Lower lobe of right lung (tissue), 2 donors: ENCODE measurements around the gene CAP2. TPM values are rescaled to one million over a fixed set of nuclear protein-coding genes. Genes with fewer than 3 reads are reported as not detected.

Experiments
- ATAC-seq, 2 donors: fragments of 200-7000 bp; cut with Tn5 transposase; one replicate each; pipeline ENCODE4 v1.9.1; 2020 to 2022; ENCODE audit warnings: mild to moderate bottlenecking in 2 of 2, moderate library complexity in 2 of 2
- DNase-seq: peaks from one replicate; pipeline ENCODE4 v3.0.0-alpha.2; 2020
- H3K27ac ChIP-seq: fragments of 200-600 bp; one replicate; pipeline ENCODE4 v1.8.0; 2022
- H3K27me3 ChIP-seq: fragments of 200-600 bp; one replicate; pipeline ENCODE4 v1.8.0; 2022; ENCODE audit warnings: low read depth
- H3K36me3 ChIP-seq: fragments of 200-600 bp; one replicate; pipeline ENCODE4 v1.8.0; 2022; ENCODE audit warnings: mild to moderate bottlenecking
- H3K4me1 ChIP-seq: fragments of 200-600 bp; one replicate; pipeline ENCODE4 v1.8.0; 2022
- H3K4me3 ChIP-seq: fragments of 200-600 bp; one replicate; pipeline ENCODE4 v1.8.0; 2022; ENCODE audit warnings: mild to moderate bottlenecking
- H3K9me3 ChIP-seq: fragments of 200-600 bp; one replicate; pipeline ENCODE4 v1.8.0; 2022
- CTCF ChIP-seq: fragments of 200-600 bp; IDR thresholded peaks from one replicate; pipeline ENCODE4 v1.8.0; 2022; ENCODE audit warnings: antibody characterized with exemption, mild to moderate bottlenecking
- intact Hi-C: fragments of 100-400 bp; cut with DNase I; formaldehyde crosslinking; loops from one replicate; pipeline ENCODE4 v1.11.0; 2022
- total RNA-seq: library from RNA; stranded (reverse); fragmentation: NEBNext Ultra II Directional; extraction: Animal tissue kit (Norgen Biotek cat#: 25700); gene quantifications from one replicate; pipeline ENCODE4 v1.2.1, GENCODE V29; 2021
- donor health status: DM: no; HTN: yes; CAD: no; lungs with severe emphysema.

CAP2 gene
- total RNA-seq, 1 donor from 2014 or later, result 4.7 TPM

- DNase-seq, result no peak
- Histone ChIP-seq H3K4me1 (no peaks in the 10 kb centered on the region), H3K27me3 (no peaks in the 10 kb centered on the region), H3K27ac (no peak overlapping the region), H3K4me3 (no peak overlapping the region), H3K9me3 (no peaks in the 10 kb centered on the region), H3K36me3 (no peaks in the 10 kb centered on the region)
- intact Hi-C loops, result no loop called here
- no peak for TF ChIP-seq CTCF
- ATAC-seq, result no peak
These were observed 61.1 kb downstream of the CAP2 start for GRCh38 chr6:17454316-17455005.

- H3K36me3 ChIP-seq, result no peaks in the 10 kb centered on the region
- DNase-seq (no peak), ATAC-seq (no peak)
- H3K4me1 ChIP-seq, result no peaks in the 10 kb centered on the region
- intact Hi-C loops, result no loop called here
- no peak overlapping the region for H3K4me3 ChIP-seq
- H3K27ac ChIP-seq, result no peak overlapping the region
- H3K9me3 ChIP-seq, result no peaks in the 10 kb centered on the region
- no peaks in the 10 kb centered on the region for H3K27me3 ChIP-seq
- no peak for TF ChIP-seq CTCF
These were observed 62.5 kb downstream of the CAP2 start for GRCh38 chr6:17455919-17456318.

GRCh38 chr6:17456711-17457110, 63.3 kb downstream of the CAP2 start:
- Histone ChIP-seq H3K4me1 (no peaks in the 10 kb centered on the region), H3K27ac (no peak overlapping the region), H3K4me3 (no peak overlapping the region), H3K36me3 (no peaks in the 10 kb centered on the region), H3K27me3 (no peaks in the 10 kb centered on the region), H3K9me3 (no peaks in the 10 kb centered on the region)
- intact Hi-C loops, result no loop called here
- no peak for ATAC-seq
- DNase-seq, result no peak
- TF ChIP-seq CTCF, result no peak

GRCh38 chr6:17457405-17457804, 64.0 kb downstream of the CAP2 start:
- ATAC-seq, result no peak

GRCh38 chr6:17457956-17458355, 64.6 kb downstream of the CAP2 start:
- H3K4me1 ChIP-seq, result no peaks in the 10 kb centered on the region
- no peak for TF ChIP-seq CTCF
- ATAC-seq (no peak), DNase-seq (no peak)
- H3K27me3 ChIP-seq, result no peaks in the 10 kb centered on the region
- no peaks in the 10 kb centered on the region for H3K9me3 ChIP-seq
- no peaks in the 10 kb centered on the region for H3K36me3 ChIP-seq
- no peak overlapping the region for H3K27ac ChIP-seq
- intact Hi-C loops, result no loop called here
- H3K4me3 ChIP-seq, result no peak overlapping the region

More at GRCh38 chr6:17457405-17457804, 64.0 kb downstream of the CAP2 start:
- Histone ChIP-seq H3K27ac (no peak overlapping the region), H3K4me3 (no peak overlapping the region), H3K9me3 (no peaks in the 10 kb centered on the region), H3K36me3 (no peaks in the 10 kb centered on the region), H3K27me3 (no peaks in the 10 kb centered on the region), H3K4me1 (no peaks in the 10 kb centered on the region)
- no peak for TF ChIP-seq CTCF
- DNase-seq, result no peak
- intact Hi-C loops, result no loop called here
